Colonic mucosa (tissue), 4 donors: Measurements from ENCODE around the gene ZNF483. TPM values are rescaled to one million over a fixed set of nuclear protein-coding genes. Genes with fewer than 3 reads are reported as not detected.

Source experiments
- DNase-seq: peaks from one replicate; pipeline ENCODE4 v3.0.0-alpha.2; 2020
- H3K27ac ChIP-seq: fragments of 200-600 bp; one replicate; pipeline ENCODE4 v1.8.0; 2021
- H3K27me3 ChIP-seq: fragments of 200-600 bp; one replicate; pipeline ENCODE4 v1.8.0; 2021
- H3K36me3 ChIP-seq: fragments of 200-600 bp; one replicate; pipeline ENCODE4 v1.8.0; 2021
- H3K4me1 ChIP-seq: fragments of 200-600 bp; one replicate; pipeline ENCODE4 v1.8.0; 2021; ENCODE audit warnings: mild to moderate bottlenecking
- H3K4me3 ChIP-seq: fragments of 200-600 bp; one replicate; pipeline ENCODE4 v1.8.0; 2021
- H3K9ac ChIP-seq, 2 donors: one replicate each; pipeline ENCODE4 v1.7.0; 2013; ENCODE audit warnings: control low read depth in 2 of 2, low read depth in 2 of 2, low read length in 2 of 2
- H3K9me3 ChIP-seq: fragments of 200-600 bp; one replicate; pipeline ENCODE4 v1.8.0; 2021
- CTCF ChIP-seq: fragments of 200-600 bp; IDR thresholded peaks from one replicate; pipeline ENCODE4 v1.8.0; 2022; ENCODE audit warnings: antibody characterized with exemption, mild to moderate bottlenecking
- intact Hi-C: fragments of 100-400 bp; cut with DNase I; formaldehyde crosslinking; loops from one replicate; pipeline ENCODE4 v1.14.1; 2022
- total RNA-seq, 2 donors: library from RNA; stranded (reverse); fragmentation: NEBNext Ultra II Directional in 1 of 2; extraction: Animal tissue kit (Norgen Biotek cat#: 25700) in 1 of 2; gene quantifications; one replicate each; pipeline ENCODE4 v1.2.1, GENCODE V29; 2021
- donor health status: healthy.
- donor health status: DM: no; HTN: no; CAD: no.
- donor health status: DM: no; HTN: no; CAD: no.

The ZNF483 gene
- total RNA-seq = 1 to 10 TPM; 1.2 to 2.8 TPM

GRCh38 chr9:111525056-111525977, at the start of gene ZNF483:
ZNF483 (plus strand) TSS chr9:111525179; CDS start chr9:111527396, 2,217 bp downstream.
- no peaks in the 10 kb centered on the region for H3K36me3 ChIP-seq
- H3K27me3 ChIP-seq = no peaks in the 10 kb centered on the region
- intact Hi-C loops = no loop called here
- H3K27ac ChIP-seq = no peak within 1 kb of the TSS
- peak; percentile 72 for DNase-seq
- H3K4me1 ChIP-seq = peaks cover 7% of the 10 kb centered on the region
- H3K9me3 ChIP-seq = no peaks in the 10 kb centered on the region
- H3K4me3 ChIP-seq = peak within 1 kb of the TSS; percentile 75
- H3K9ac ChIP-seq = peak within 1 kb of the TSS; percentile 35 to 74
- TF ChIP-seq CTCF = no peak

GRCh38 chr9:111475195-111475594, 49.8 kb upstream of the ZNF483 start:
- Histone ChIP-seq H3K27me3 (no peaks in the 10 kb centered on the region), H3K27ac (no peak overlapping the region), H3K4me3 (no peak overlapping the region), H3K9ac (no peak overlapping the region), H3K36me3 (no peaks in the 10 kb centered on the region), H3K4me1 (no peaks in the 10 kb centered on the region), H3K9me3 (no peaks in the 10 kb centered on the region)
- DNase-seq = no peak
- no peak for TF ChIP-seq CTCF
- intact Hi-C loops = no loop called here

GRCh38 chr9:111477677-111478076, 47.3 kb upstream of the ZNF483 start:
- peaks cover 4% of the 10 kb centered on the region for H3K4me1 ChIP-seq
- no peaks in the 10 kb centered on the region for H3K27me3 ChIP-seq
- intact Hi-C loops = no loop called here
- H3K27ac ChIP-seq = no peak overlapping the region
- H3K9ac ChIP-seq = no peak overlapping the region
- H3K9me3 ChIP-seq = no peaks in the 10 kb centered on the region
- no peaks in the 10 kb centered on the region for H3K36me3 ChIP-seq
- no peak overlapping the region for H3K4me3 ChIP-seq
- no peak for DNase-seq
- no peak for TF ChIP-seq CTCF

- Histone ChIP-seq H3K36me3 (no peaks in the 10 kb centered on the region), H3K9ac (peak overlapping the region in 1 of 2 donors; percentile 49), H3K9me3 (no peaks in the 10 kb centered on the region), H3K27ac (peak overlapping the region; percentile 99), H3K4me1 (peaks cover 4% of the 10 kb centered on the region), H3K27me3 (no peaks in the 10 kb centered on the region), H3K4me3 (peak overlapping the region; percentile 92)
- DNase-seq = peak; percentile 25
- no peak for TF ChIP-seq CTCF
- intact Hi-C loops = no loop called here
Measured at GRCh38 chr9:111481885-111482636, 42.9 kb upstream of the ZNF483 start.

- no peak for TF ChIP-seq CTCF
- intact Hi-C loops = no loop called here
Measured at GRCh38 chr9:111482694-111483438, 42.1 kb upstream of the ZNF483 start.

More at GRCh38 chr9:111482694-111483438, 42.1 kb upstream of the ZNF483 start:
- Histone ChIP-seq H3K27ac (peak overlapping the region; percentile 99), H3K9me3 (no peaks in the 10 kb centered on the region), H3K4me1 (peaks cover 4% of the 10 kb centered on the region), H3K36me3 (no peaks in the 10 kb centered on the region), H3K9ac (peak overlapping the region; percentile 91 to 97), H3K27me3 (no peaks in the 10 kb centered on the region), H3K4me3 (peak overlapping the region; percentile 92)
- DNase-seq = peak; percentile 82
